Lower lobe of right lung (tissue), 2 donors: ENCODE data around the gene LRCH4. TPM values are rescaled to one million over a fixed set of nuclear protein-coding genes. Genes with fewer than 3 reads are reported as not detected.
"Not testable (repeated sequence)": the region's sequence is repeated elsewhere in the genome, so short reads cannot be mapped to it uniquely, and the experiment has no call there.

Experiments
- ATAC-seq, 2 donors: fragments of 200-7000 bp; cut with Tn5 transposase; one replicate each; pipeline ENCODE4 v1.9.1; 2020 to 2022; ENCODE audit warnings: mild to moderate bottlenecking in 2 of 2, moderate library complexity in 2 of 2
- DNase-seq: peaks from one replicate; pipeline ENCODE4 v3.0.0-alpha.2; 2020
- H3K27ac ChIP-seq: fragments of 200-600 bp; one replicate; pipeline ENCODE4 v1.8.0; 2022
- H3K27me3 ChIP-seq: fragments of 200-600 bp; one replicate; pipeline ENCODE4 v1.8.0; 2022; ENCODE audit warnings: low read depth
- H3K36me3 ChIP-seq: fragments of 200-600 bp; one replicate; pipeline ENCODE4 v1.8.0; 2022; ENCODE audit warnings: mild to moderate bottlenecking
- H3K4me1 ChIP-seq: fragments of 200-600 bp; one replicate; pipeline ENCODE4 v1.8.0; 2022
- H3K4me3 ChIP-seq: fragments of 200-600 bp; one replicate; pipeline ENCODE4 v1.8.0; 2022; ENCODE audit warnings: mild to moderate bottlenecking
- H3K9me3 ChIP-seq: fragments of 200-600 bp; one replicate; pipeline ENCODE4 v1.8.0; 2022
- intact Hi-C: fragments of 100-400 bp; cut with DNase I; formaldehyde crosslinking; loops from one replicate; pipeline ENCODE4 v1.11.0; 2022
- total RNA-seq: library from RNA; stranded (reverse); fragmentation: NEBNext Ultra II Directional; extraction: Animal tissue kit (Norgen Biotek cat#: 25700); gene quantifications from one replicate; pipeline ENCODE4 v1.2.1, GENCODE V29; 2021
- TF ChIP-seq, protein P1 (sequence below): fragments of 200-600 bp; IDR thresholded peaks from one replicate; pipeline ENCODE4 v1.8.0; 2022; ENCODE audit warnings: antibody characterized with exemption, mild to moderate bottlenecking
- donor health status: DM: no; HTN: yes; CAD: no; lungs with severe emphysema.

LRCH4 gene
- total RNA-seq, 1 donor from 2014 or later: 80.3 TPM

DNA sequence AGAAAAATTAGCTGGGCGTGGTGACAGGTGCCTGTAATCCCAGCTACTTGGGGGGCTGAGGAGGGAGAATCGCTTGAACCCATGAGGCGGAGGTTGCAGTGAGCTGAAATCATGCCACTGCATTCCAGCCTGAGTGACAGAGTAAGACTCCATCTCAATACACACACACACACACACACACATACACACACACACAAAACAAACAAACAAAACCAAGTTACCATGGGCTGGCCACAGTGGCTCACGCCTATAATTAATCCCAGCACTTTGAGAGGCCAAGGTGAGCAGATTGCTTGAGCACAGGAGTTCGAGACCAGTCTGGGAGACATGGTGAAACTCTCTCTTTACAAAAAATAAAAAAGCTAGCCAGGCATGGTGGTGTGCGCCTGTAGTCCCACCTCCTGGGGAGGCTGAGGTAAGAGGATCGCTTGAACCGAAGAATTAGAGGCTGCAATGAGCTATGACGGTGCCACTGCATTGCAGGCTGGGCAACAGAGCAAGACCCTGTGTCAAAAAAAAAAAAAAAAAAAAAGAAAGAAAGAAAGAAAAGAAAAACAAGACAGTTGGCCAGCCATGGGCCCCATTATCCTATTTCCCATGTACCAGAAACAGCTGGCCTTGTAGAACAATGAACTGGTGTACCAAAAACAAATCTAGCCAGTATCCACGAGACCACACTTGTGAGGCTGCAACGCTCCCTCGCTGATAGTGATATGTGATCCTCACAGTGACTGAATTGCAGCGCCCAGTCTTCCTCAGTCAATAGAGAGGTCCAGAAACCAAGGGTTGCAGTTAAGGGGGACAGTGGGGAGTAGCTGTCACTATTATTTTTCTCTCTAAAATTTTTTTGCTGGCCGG lies 53.5 kb downstream of the LRCH4 start:
- DNase-seq: no peak
- intact Hi-C loops: no loop called here

DNA sequence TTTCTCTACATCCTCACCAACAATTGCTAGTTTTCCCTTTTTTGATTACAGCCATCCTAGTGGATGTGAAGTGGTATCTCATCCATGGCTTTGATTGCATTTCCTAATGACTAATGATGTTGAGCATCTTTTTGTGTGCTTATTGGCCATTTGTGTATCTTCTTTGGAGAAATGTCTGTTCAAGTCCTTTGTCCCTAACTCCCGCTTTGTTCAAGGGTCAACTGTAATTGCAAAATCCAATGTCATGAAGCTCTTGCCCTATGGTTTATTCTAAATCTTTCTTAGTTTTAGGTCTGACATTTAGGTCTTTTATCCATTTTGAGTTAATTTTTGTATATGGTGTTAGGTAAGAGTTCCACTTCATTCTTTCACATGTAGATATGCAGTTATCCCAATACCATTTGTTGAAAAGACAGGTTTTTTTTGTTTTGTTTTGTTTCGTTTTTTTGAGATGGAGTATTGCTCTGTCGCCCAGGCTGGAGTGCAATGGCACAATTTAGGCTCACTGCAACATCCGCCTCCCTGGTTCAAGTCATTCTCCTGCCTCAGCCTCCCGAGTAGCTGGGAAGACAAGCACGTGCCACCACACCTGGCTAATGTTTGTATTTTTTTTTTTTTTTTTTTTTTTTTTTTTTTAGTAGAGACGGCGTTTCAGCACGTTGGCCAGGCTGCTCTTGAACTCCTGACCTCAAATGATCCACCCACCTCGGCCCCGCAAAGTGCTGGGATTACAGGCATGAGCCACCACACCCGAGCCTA lies 57.6 kb downstream of the LRCH4 start:
- H3K36me3 ChIP-seq, H3K9me3 ChIP-seq, ATAC-seq, H3K4me3 ChIP-seq, intact Hi-C loops, H3K27me3 ChIP-seq, DNase-seq, H3K27ac ChIP-seq, H3K4me1 ChIP-seq: not testable (repeated sequence)

More for the DNA sequence above, 53.5 kb downstream of the LRCH4 start:
- H3K27ac ChIP-seq: no peak overlapping the region
- H3K4me3 ChIP-seq: no peak overlapping the region
- H3K36me3 ChIP-seq: no peaks in the 10 kb centered on the region
- TF ChIP-seq, protein P1, sequence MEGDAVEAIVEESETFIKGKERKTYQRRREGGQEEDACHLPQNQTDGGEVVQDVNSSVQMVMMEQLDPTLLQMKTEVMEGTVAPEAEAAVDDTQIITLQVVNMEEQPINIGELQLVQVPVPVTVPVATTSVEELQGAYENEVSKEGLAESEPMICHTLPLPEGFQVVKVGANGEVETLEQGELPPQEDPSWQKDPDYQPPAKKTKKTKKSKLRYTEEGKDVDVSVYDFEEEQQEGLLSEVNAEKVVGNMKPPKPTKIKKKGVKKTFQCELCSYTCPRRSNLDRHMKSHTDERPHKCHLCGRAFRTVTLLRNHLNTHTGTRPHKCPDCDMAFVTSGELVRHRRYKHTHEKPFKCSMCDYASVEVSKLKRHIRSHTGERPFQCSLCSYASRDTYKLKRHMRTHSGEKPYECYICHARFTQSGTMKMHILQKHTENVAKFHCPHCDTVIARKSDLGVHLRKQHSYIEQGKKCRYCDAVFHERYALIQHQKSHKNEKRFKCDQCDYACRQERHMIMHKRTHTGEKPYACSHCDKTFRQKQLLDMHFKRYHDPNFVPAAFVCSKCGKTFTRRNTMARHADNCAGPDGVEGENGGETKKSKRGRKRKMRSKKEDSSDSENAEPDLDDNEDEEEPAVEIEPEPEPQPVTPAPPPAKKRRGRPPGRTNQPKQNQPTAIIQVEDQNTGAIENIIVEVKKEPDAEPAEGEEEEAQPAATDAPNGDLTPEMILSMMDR: no peak
- ATAC-seq: no peak
- no peaks in the 10 kb centered on the region for H3K27me3 ChIP-seq
- no peaks in the 10 kb centered on the region for H3K4me1 ChIP-seq
- no peaks in the 10 kb centered on the region for H3K9me3 ChIP-seq

Other genes starting within 250 kb of the LRCH4 start
- gene PILRB, start 228.0 kb downstream of the LRCH4 start, total RNA-seq: 35.9 TPM
- gene PILRA, start 212.6 kb downstream of the LRCH4 start, total RNA-seq: 48.7 TPM
- 4.9 TPM for gene ZCWPW1, start 157.4 kb downstream of the LRCH4 start, total RNA-seq
- gene MEPCE, start 156.3 kb downstream of the LRCH4 start, total RNA-seq: 36.3 TPM
- gene PPP1R35, start 149.6 kb downstream of the LRCH4 start, total RNA-seq: 24.5 TPM
- 1.7 TPM for gene SPACDR, start 121.9 kb downstream of the LRCH4 start, total RNA-seq
- gene TSC22D4, start 106.9 kb downstream of the LRCH4 start, total RNA-seq: 53.6 TPM
- 1.1 TPM for gene NYAP1, start 102.2 kb downstream of the LRCH4 start, total RNA-seq
- 22.9 TPM for gene AGFG2, start 46.9 kb downstream of the LRCH4 start, total RNA-seq
- 10.6 TPM for gene SAP25, start 12.2 kb downstream of the LRCH4 start, total RNA-seq
- gene FBXO24, start 199 bp upstream of the LRCH4 start, total RNA-seq: 0.74 TPM
- 75.2 TPM for gene PCOLCE, start 16.2 kb upstream of the LRCH4 start, total RNA-seq
- gene MOSPD3, start 26.4 kb upstream of the LRCH4 start, total RNA-seq: 19.5 TPM
- 0.35 TPM for gene TFR2, start 55.4 kb upstream of the LRCH4 start, total RNA-seq
- not detected for gene ACTL6B, start 70.3 kb upstream of the LRCH4 start, total RNA-seq
- 247 TPM for gene GNB2, start 87.6 kb upstream of the LRCH4 start, total RNA-seq
- 53.4 TPM for gene GIGYF1, start 108.1 kb upstream of the LRCH4 start, total RNA-seq
- gene POP7, start 120.0 kb upstream of the LRCH4 start, total RNA-seq: 21.5 TPM
- gene EPO, start 134.3 kb upstream of the LRCH4 start, total RNA-seq: not detected
- not detected for gene ZAN, start 147.5 kb upstream of the LRCH4 start, total RNA-seq
- 68.6 TPM for gene EPHB4, start 241.4 kb upstream of the LRCH4 start, total RNA-seq